GM18868 (cell line): Measurements from ENCODE around the gene ASIC3.

Source experiments
- ATAC-seq: cut with Tn5 transposase; IDR thresholded peaks from one replicate; pipeline ENCODE4 v1.9.1; 2021; ENCODE audit warnings: mild to moderate bottlenecking, moderate library complexity; ENCODE audit not compliant: unreplicated experiment

The ASIC3 gene

GRCh38 chr7:151056666-151057505 is 8.6 kb downstream of the ASIC3 start:
- no peak for ATAC-seq

- peak; percentile 15 for ATAC-seq
Observed at GRCh38 chr7:151057506-151057988, 9.2 kb downstream of the ASIC3 start, which contains the start of gene CDK5. CDK5 (minus strand) TSS chr7:151057897; CDS start chr7:151057848, 49 bp downstream.

- peak; percentile 91 for ATAC-seq
Observed at GRCh38 chr7:151057989-151058780, 9.9 kb downstream of the ASIC3 start.

GRCh38 chr7:151058781-151059366 is 10.5 kb downstream of the ASIC3 start:
- no peak for ATAC-seq

GRCh38 chr7:151059367-151060112 is 11.2 kb downstream of the ASIC3 start, which contains the start of gene SLC4A2:
SLC4A2 (plus strand) TSS chr7:151059589; CDS start chr7:151061988, 2,399 bp downstream.
- peak; percentile 28 for ATAC-seq

- ATAC-seq = no peak
Observed at GRCh38 chr7:151060113-151060415, 11.7 kb downstream of the ASIC3 start.

- ATAC-seq = no peak
Observed at GRCh38 chr7:151060416-151061212, 12.3 kb downstream of the ASIC3 start.

- ATAC-seq = no peak
Observed at GRCh38 chr7:151061213-151062110, 13.1 kb downstream of the ASIC3 start.

- ATAC-seq = no peak
Observed at GRCh38 chr7:151062111-151062398, 13.7 kb downstream of the ASIC3 start.

- no peak for ATAC-seq
Observed at GRCh38 chr7:151062399-151063211, 14.3 kb downstream of the ASIC3 start.

GRCh38 chr7:151063212-151063561 is 14.9 kb downstream of the ASIC3 start:
- no peak for ATAC-seq

- no peak for ATAC-seq
Observed at GRCh38 chr7:151064454-151064853, 16.1 kb downstream of the ASIC3 start.

GRCh38 chr7:151064993-151065392 is 16.7 kb downstream of the ASIC3 start:
- ATAC-seq = no peak

GRCh38 chr7:151065516-151065915 is 17.2 kb downstream of the ASIC3 start:
- ATAC-seq = no peak

GRCh38 chr7:151066273-151066974 is 18.1 kb downstream of the ASIC3 start:
- ATAC-seq = no peak

GRCh38 chr7:151068069-151068773 is 19.9 kb downstream of the ASIC3 start:
- no peak for ATAC-seq
